ENCODE results near the gene TUBB8.
A peak's percentile ranks its signal among the peaks of the same experiment; 100 is the strongest.
"Not testable (repeated sequence)": the region's sequence is repeated elsewhere in the genome, so short reads cannot be mapped to it uniquely, and the experiment has no call there.

TUBB8 gene

DNA sequence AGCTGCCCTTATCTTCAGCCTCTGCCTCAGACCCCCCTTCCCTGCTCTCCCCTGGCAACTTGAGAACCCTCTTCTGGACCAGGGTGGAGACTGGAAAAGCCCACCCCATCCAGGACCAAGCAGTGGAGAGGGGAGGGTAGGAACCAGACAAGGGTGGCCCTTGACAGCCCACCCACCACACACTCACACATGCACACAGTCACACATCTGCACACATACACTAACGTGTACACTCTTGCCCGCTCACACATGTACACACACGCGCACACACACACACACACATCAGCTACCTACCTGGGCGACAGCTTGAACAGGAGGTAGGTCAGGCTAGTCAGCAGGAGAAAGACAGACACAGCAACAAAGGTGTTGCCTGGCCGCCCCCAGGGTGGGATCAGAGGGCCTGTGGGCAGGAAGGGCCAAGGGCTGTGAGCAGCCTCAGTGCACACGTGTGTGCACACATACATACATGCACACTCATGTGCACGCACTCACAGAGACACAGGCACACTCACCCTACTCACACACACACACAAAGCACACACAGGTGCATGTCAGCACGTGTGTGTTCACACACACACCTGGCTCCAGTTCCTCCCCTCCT is 34.9 kb upstream of the TUBB8 start:
- H3K36me3 Mint-ChIP-seq (ENCODE audit: insufficient read depth): no peaks in the 10 kb centered on the region
- no peak for DNase-seq
- peaks cover 52 to 85% of the 10 kb centered on the region in 2 donors for H3K27me3 Mint-ChIP-seq
- ATAC-seq (replicated peaks): no peak
- no peak overlapping the region for H3K4me3 Mint-ChIP-seq
- H3K9me3 Mint-ChIP-seq: no peaks in the 10 kb centered on the region
- H3K27ac Mint-ChIP-seq: peak overlapping the region in 1 of 2 donors; percentile 16
- H3K4me1 Mint-ChIP-seq (ENCODE audit: low read depth in 2 of 2): peaks cover 0 to 19% of the 10 kb centered on the region in 2 donors

DNA sequence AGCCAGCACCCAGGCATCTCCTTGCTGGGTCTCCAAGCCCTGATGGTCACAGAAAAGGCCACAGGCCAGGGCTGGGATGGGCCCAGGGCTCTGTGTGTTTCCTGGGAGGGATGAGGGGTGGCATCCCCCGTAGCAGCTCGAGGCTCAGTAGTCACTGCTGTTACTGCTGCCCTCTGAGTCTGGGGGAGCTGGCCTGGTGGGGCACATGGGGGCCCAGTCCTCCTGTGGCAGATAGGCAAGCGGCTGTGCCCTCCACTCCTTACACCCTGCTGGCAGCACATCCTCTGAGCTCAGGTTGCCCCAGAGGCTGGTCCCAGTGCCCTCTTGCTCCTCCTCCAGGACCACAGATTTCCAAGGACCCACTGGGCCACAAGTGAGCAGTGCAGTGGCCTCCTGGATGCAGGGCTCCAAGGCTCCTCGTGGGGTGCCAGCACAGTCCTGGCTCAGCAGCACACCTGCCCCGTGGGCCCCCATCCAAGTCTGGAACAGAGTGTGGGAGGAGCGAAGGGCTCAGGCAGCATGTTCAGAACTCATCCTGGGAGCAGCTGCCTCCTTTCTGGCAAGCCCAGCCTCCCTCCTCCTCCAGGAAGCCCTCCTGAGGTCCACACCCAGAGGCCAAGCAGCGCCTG is 31.5 kb upstream of the TUBB8 start:
- H3K27ac Mint-ChIP-seq: no peak overlapping the region
- H3K27me3 Mint-ChIP-seq: peaks cover 54 to 77% of the 10 kb centered on the region in 2 donors
- DNase-seq (no peak), ATAC-seq (replicated peaks) (no peak)
- H3K4me1 Mint-ChIP-seq (ENCODE audit: low read depth in 2 of 2): peaks cover 0 to 3% of the 10 kb centered on the region in 2 donors
- no peaks in the 10 kb centered on the region for H3K9me3 Mint-ChIP-seq
- H3K36me3 Mint-ChIP-seq (ENCODE audit: insufficient read depth): no peaks in the 10 kb centered on the region
- no peak overlapping the region for H3K4me3 Mint-ChIP-seq

DNA sequence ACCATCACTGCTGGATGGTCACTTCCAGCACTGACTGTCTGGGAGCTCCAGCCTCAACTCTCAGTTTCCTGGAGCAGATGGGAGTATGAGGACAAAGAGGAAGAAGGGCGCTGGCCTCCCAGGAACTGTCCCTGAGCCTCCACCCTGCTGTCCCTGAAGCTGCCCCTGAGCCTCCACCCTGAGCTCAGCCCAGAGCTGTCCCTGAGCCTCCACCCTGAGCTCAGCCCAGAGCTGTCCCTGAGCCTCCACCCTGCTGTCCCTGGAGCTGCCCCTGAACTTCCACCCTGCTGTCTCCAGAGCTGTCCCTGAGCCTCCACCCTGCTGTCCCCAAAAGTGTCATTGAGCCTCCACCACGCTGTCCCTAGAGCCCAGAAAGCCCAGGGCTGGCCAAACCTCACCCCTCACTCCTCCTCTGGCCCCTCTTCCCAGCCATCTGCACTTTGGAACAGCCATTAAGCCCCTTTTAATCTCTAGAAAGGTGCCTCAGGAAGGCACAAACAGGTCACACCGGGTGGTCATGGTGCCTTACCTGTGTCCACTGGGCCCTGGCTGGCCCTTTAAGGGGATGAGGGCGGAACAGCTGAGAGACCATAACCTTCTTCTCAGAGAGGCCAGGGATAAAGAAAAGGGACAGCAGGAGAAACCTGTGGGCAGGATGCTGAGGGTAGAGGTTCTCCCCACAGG is 30.6 kb upstream of the TUBB8 start:
- H3K4me3 Mint-ChIP-seq: no peak overlapping the region
- no peak for ATAC-seq (replicated peaks)
- no peak for DNase-seq
- no peaks in the 10 kb centered on the region for H3K36me3 Mint-ChIP-seq (ENCODE audit: insufficient read depth)
- peaks cover 0 to 1% of the 10 kb centered on the region in 2 donors for H3K4me1 Mint-ChIP-seq (ENCODE audit: low read depth in 2 of 2)
- peaks cover 50 to 68% of the 10 kb centered on the region in 2 donors for H3K27me3 Mint-ChIP-seq
- H3K9me3 Mint-ChIP-seq: no peaks in the 10 kb centered on the region
- no peak overlapping the region for H3K27ac Mint-ChIP-seq

DNA sequence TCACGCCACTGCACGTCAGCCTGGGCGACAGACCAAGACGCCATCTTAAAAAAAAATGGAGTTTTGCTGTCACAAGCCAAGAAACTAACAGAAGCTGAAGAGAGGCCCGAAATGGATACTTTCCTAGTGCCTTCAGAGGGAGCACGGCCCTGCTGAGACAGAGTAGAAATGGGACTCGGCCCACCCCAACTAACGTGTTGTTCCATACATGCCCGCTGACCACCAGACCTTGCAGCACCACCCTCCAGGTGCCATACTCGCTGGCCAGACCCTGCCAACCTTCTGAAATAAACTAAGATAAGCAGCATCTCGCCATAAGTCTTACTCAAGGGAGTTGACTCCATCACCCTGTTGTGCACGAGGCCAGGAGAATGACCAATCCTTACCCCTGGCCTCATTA is 29.5 kb upstream of the TUBB8 start:
- peaks cover 43 to 65% of the 10 kb centered on the region in 2 donors for H3K27me3 Mint-ChIP-seq

DNA sequence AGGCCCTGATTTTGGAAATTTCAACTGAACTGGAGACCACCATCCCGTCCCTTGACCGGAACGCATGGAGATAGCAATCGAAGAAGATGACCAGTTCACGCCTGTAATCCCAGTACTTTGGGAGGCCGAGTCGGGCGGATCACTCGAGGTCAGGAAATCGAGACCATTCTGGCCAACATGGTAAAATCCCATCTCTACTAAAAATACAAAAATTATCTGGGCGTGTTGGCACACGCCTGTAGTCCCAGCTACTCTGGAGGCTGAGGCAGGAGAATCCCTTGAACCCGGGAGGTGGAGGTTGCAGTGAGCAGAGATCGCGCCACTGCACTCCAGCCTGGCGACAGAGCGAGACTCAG is 25.1 kb upstream of the TUBB8 start:
- peak overlapping the region; percentile 78 to 84 for H3K4me3 Mint-ChIP-seq

More for the DNA sequence above, 29.5 kb upstream of the TUBB8 start:
- Mint-ChIP-seq H3K9me3 (no peaks in the 10 kb centered on the region), H3K27ac (no peak overlapping the region), H3K4me1 (ENCODE audit: low read depth in 2 of 2) (peaks cover 2 to 4% of the 10 kb centered on the region in 2 donors), H3K36me3 (ENCODE audit: insufficient read depth) (no peaks in the 10 kb centered on the region), H3K4me3 (no peak overlapping the region)
- DNase-seq (no peak), ATAC-seq (replicated peaks) (no peak)

DNA sequence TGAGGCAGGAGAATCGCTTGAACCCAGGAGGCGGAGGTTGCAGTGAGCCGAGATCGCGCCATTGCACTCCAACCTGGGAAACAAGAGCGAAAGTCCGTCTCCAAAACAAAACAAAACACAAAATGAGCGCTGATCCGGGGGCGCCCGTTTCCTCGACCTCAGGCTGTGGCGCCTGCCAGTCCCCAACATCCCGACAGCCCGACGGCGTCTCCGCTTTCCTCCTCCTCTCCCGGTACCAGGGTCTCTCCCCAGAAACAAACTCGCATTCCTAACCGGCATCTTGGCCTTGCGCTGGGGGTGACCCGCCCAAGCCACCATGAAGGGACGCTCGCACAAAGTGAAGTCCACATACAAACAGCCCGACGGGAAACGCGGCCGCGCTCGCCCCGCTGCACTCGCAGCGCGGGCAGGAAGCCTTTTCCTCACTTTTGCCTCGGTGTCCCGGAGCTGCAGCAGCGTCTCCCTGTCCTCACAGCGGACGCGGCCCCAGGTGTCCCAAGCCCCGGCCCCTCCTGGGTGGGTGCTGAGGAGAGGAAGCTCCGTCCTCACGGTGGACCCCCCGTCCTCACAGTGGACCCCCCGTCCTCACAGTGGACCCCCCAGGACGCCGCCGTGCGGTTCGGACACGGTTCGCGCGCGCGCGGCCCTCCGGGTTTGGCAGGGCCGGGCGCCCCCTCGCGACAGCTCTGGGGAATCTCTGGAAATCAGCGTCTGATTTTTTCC is 24.6 kb upstream of the TUBB8 start:
- not testable (repeated sequence) for ATAC-seq (replicated peaks); H3K4me1 Mint-ChIP-seq (ENCODE audit: low read depth in 2 of 2); H3K9me3 Mint-ChIP-seq; H3K36me3 Mint-ChIP-seq (ENCODE audit: insufficient read depth)
- Mint-ChIP-seq H3K27ac (peak overlapping the region in 1 of 2 donors; percentile 72), H3K27me3 (peaks cover 15 to 38% of the 10 kb centered on the region in 2 donors), H3K4me3 (peak overlapping the region; percentile 78 to 84)
- DNase-seq: peak in 2 of 3 experiments; percentile 14 to 35

More for the DNA sequence above, 25.1 kb upstream of the TUBB8 start:
- not testable (repeated sequence) for H3K27ac Mint-ChIP-seq; DNase-seq; H3K9me3 Mint-ChIP-seq; ATAC-seq (replicated peaks); H3K4me1 Mint-ChIP-seq (ENCODE audit: low read depth in 2 of 2); H3K36me3 Mint-ChIP-seq (ENCODE audit: insufficient read depth)
- peaks cover 15 to 38% of the 10 kb centered on the region in 2 donors for H3K27me3 Mint-ChIP-seq

DNA sequence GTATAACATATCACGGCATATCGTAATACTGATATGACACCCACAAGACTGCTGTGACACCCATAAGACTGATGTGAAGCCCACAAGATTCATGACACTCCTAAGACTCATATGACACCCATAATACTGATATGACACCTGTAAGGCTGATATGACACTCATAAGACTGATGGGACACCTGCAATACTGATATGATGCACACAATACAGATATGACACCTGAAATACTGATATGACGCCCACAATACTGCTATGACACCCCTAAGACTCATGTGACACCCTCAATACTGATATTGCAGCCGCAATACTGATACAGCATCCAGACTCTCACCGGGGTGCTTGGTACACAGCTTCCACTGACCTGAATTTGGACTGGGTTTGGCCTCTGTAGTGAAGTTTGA is 19.1 kb upstream of the TUBB8 start:
- not testable (repeated sequence) for H3K4me1 Mint-ChIP-seq (ENCODE audit: low read depth in 2 of 2); H3K4me3 Mint-ChIP-seq; H3K36me3 Mint-ChIP-seq (ENCODE audit: insufficient read depth); H3K9me3 Mint-ChIP-seq; H3K27ac Mint-ChIP-seq; DNase-seq
- peaks cover 25 to 58% of the 10 kb centered on the region in 2 donors for H3K27me3 Mint-ChIP-seq
- peak; percentile 29 for ATAC-seq (replicated peaks)

DNA sequence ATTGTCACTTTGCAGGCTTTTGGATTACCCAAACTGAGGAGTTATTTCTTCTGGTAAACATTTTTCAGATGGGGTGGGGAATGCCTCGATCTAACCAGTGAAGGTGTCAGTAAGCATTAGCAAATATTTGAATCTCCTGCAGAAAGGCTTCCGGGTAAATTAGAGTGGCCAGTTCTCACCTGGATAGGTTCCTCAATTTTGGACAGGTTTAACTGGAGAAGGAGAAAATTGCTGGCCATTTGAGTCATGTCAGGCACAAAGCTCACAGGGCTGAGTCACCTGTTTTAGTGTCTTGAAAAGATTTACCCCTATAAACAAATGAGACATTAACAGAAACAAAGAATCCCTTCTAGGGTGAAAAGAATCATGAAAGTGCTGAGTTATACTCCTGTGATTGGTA is 830 bp upstream of the TUBB8 start:
- not testable (repeated sequence) for ATAC-seq (replicated peaks); H3K9me3 Mint-ChIP-seq

DNA sequence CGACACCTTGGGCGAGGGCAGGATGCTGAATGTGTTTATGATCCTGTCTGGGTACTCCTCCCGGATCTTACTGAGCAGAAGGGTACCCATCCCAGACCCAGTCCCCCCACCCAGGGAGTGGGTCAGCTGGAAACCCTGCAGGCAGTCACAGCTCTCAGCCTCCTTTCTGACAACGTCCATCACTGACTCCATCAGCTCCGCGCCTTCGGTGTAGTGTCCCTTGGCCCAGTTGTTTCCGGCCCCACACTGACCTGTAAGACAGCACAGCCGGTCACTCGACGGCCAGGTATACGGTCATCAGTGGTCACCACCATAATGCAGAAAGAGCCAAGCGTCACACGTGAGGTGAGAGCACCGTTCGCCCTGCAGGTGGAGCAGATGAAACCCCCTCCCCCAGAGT is 1.2 kb downstream of the TUBB8 start:
- H3K27me3 Mint-ChIP-seq; H3K9me3 Mint-ChIP-seq; H3K4me3 Mint-ChIP-seq; ATAC-seq (replicated peaks); H3K4me1 Mint-ChIP-seq (ENCODE audit: low read depth in 2 of 2); H3K36me3 Mint-ChIP-seq (ENCODE audit: insufficient read depth); DNase-seq; H3K27ac Mint-ChIP-seq: not testable (repeated sequence)

More for the DNA sequence above, 830 bp upstream of the TUBB8 start:
- not testable (repeated sequence) for H3K36me3 Mint-ChIP-seq (ENCODE audit: insufficient read depth); H3K4me3 Mint-ChIP-seq; DNase-seq; H3K4me1 Mint-ChIP-seq (ENCODE audit: low read depth in 2 of 2); H3K27ac Mint-ChIP-seq
- peaks cover 8 to 11% of the 10 kb centered on the region in 2 donors for H3K27me3 Mint-ChIP-seq

DNA sequence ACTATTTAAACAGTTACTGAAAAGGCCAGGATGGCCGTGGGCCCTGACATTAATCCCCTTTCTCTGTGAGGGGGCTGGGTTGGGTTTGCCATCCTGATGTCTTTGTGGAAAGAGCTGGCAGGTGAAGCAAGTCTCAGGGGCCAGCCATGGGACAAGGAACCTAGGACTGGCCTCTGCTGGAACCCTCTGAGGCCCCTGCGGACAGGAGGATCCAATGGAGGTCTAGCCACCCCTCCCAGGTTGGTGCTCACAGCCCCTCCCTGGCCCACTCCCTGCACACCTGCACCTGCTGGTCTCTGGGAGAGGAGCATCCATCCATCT is 35.8 kb downstream of the TUBB8 start:
- not testable (repeated sequence) for H3K4me1 Mint-ChIP-seq (ENCODE audit: low read depth in 2 of 2); H3K36me3 Mint-ChIP-seq (ENCODE audit: insufficient read depth); ATAC-seq (replicated peaks); H3K4me3 Mint-ChIP-seq; DNase-seq; H3K27me3 Mint-ChIP-seq; H3K27ac Mint-ChIP-seq; H3K9me3 Mint-ChIP-seq

DNA sequence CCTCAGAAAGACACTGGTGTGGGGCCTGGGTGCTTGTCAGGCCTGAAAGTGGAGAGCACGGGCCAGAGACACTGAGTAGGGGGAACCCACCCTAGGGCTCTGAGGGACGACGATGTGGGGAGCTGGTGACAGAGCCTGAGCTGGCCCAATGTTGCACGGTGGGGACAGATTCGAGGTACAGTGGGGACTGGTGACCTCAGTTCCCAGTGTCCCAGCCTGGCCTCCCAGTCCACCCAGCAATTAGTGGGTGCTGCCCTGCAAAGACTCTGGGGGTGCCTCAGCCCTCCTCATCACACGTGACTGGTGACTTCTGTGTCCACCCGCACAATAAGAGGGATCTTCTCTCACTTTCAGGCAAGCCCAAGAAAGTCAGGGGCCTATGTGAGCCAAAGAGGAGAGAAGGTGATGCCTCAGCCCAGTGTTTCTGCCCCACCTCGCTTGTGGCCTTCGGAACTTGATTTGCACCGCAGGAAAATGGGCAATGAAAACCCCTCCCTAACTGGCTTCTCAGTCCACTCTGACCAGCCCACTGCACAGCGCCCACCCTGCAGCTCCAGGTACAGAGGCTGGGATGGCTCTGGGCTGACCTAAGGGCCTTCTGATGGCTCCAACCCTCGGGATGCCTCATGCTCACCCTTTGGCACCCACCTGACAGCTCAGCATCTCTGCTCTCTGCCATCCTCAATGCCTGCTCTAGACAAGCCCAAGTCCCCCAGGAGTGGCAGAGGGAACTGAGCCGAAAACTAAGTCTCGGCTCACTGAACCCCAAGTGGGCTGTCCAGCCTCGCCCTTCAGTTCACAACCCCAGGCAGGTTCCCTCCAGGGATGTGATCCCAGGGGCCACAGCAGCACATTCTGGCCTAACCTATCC is 36.4 kb downstream of the TUBB8 start:
- not testable (repeated sequence) for H3K27ac Mint-ChIP-seq; H3K27me3 Mint-ChIP-seq; H3K9me3 Mint-ChIP-seq; H3K36me3 Mint-ChIP-seq (ENCODE audit: insufficient read depth); DNase-seq; H3K4me1 Mint-ChIP-seq (ENCODE audit: low read depth in 2 of 2); ATAC-seq (replicated peaks); H3K4me3 Mint-ChIP-seq

DNA sequence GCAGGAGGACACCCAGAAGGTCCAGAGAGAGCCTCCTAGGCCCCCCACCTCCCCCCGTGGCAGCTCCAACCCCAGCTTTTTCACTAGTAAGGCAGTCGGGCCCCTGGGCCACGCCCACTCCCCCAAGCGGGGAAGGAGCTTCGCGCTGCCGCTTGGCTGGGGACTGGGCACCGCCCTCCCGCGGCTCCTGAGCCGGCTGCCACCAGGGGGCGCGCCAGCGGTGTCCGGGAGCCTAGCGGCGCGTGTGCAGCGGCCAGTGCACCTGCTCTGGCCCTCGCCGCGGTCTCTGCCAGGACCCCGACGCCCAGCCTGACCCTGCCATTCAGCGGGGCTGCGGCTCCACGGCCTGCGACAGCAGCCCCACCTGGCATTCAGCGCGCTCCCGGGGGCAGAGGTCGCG is 37.8 kb downstream of the TUBB8 start:
- not testable (repeated sequence) for H3K27ac Mint-ChIP-seq; H3K9me3 Mint-ChIP-seq; H3K4me1 Mint-ChIP-seq (ENCODE audit: low read depth in 2 of 2); DNase-seq; H3K4me3 Mint-ChIP-seq; H3K36me3 Mint-ChIP-seq (ENCODE audit: insufficient read depth); H3K27me3 Mint-ChIP-seq; ATAC-seq (replicated peaks)
